ENCODE measurements around the gene PYGB.

The PYGB gene

GRCh38 chr20:25272223-25273000, 24.5 kb downstream of the PYGB start:
- no peak overlapping the region for H3K27ac ChIP-seq
- no peak for TF ChIP-seq CTCF (conservative IDR thresholded peaks at IDR 0.05)

GRCh38 chr20:25273046-25273445, 25.2 kb downstream of the PYGB start:
- no peak overlapping the region for H3K27ac ChIP-seq
- TF ChIP-seq CTCF (conservative IDR thresholded peaks at IDR 0.05): no peak

- TF ChIP-seq CTCF (conservative IDR thresholded peaks at IDR 0.05): no peak
Measured at GRCh38 chr20:25273541-25274358, 25.9 kb downstream of the PYGB start.

GRCh38 chr20:25274481-25274880, 26.6 kb downstream of the PYGB start:
- H3K27ac ChIP-seq: no peak overlapping the region
- no peak for TF ChIP-seq CTCF (conservative IDR thresholded peaks at IDR 0.05)

More at GRCh38 chr20:25273541-25274358, 25.9 kb downstream of the PYGB start:
- no peak overlapping the region for H3K27ac ChIP-seq

DNA sequence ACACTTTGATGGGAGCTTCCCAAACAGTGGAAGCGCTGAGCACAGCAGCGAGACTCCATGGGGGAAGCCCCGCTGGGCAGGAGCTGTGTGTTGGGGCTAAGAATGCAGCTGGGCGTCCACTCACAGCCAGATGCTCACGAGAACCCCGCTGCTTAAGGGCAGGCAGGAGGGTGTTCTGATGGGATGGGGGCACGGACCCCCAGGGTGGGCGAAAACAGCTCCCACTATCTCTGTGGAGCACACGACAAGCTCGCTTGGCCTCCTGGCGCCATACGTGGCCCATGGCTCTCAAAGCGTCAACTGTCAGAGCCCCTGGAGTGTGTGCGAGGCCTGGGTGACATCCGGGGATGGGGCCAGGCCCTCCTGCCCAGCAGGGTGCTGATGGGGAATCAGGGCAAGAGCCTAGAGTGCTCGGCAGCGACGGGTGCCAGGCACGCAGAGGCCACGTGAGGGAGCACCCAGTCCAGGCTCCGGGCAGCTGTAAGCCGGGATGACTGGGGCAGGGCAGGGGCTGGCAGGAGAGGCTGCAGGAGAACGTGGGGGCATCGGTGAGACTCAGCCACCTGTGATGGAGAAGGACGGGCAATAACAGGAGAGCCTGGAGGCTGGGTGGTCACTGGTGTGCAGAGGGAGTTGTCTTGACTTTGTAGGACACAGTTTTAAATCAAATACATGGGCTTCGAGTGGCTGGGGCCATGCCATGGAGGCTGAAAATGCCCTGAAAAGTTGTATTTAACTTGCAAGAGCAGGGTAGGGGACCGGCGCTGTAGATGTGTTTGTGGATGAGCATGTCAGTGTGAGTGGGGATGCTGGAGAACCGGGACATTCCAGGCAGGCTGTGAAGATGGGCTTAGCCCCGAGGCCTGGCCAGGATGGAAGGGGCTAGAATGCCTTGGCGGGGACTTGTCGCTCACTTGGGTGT, 27.3 kb downstream of the PYGB start:
- no peak for TF ChIP-seq CTCF (conservative IDR thresholded peaks at IDR 0.05)
- no peak overlapping the region for H3K27ac ChIP-seq

GRCh38 chr20:25275813-25276532, 28.1 kb downstream of the PYGB start:
- TF ChIP-seq CTCF (conservative IDR thresholded peaks at IDR 0.05): no peak
- no peak overlapping the region for H3K27ac ChIP-seq

Data from VCaP (cell line).